A549 treated with CORT108297 at 1 μM for 4 hours (cell line): ENCODE results near the gene ZNF468. TPM values are rescaled to one million over a fixed set of nuclear protein-coding genes. Genes with fewer than 3 reads are reported as not detected.

ENCODE experiments used
- total RNA-seq: library from RNA; stranded (reverse); fragments of 200-300 nt; extraction: Qiagen RNA extraction; gene quantifications from 5 replicates; pipeline ENCODE4 v1.2.3, GENCODE V29; 2022

The ZNF468 gene
- total RNA-seq, result 0.49 to 0.75 TPM (median 0.61 TPM) in 5 replicates

DNA sequence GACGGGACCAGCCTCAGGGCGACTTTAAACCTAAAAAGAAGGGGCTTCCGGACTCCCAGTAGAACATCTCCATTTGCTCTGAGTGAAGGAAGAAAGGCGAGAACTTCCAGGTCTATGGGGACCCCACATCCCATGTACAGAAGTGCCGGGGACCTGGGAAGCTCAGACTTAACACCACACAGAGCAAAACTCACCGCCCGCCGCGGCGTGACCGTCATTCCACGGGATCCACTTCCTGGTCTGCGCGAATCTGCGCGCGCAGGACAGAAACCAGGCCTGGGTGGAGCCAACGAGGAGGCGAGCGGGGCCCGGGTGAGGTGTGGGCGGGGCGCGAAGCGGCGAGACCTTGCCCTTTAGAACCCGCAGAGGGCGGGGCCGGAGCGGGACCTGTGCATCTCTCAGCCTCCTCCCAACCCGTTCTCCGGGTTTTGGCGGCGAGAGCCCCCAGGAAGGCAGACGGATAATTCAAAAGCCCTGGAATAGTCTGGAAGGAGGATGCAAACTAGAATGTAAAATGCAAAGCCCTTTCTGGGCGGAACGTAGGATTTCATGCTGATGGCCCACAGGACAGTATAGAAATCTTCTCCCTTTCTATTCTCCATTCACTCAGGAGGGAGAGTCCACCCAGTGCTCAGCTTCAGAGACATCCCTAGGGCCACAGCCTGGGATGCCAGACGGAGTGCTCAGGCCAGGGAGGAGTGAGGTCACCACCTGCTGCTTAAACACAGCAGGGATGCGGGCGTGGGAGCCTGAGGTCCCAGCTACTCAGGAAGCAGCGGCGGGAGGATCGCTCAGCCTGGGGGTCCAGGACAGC lies at the start of gene ZNF468:
TSS of gene ZNF468 (minus strand) at position 242 of the 814 bp plus-strand sequence. CDS start 3,347 bp downstream, outside the sequence.

DNA sequence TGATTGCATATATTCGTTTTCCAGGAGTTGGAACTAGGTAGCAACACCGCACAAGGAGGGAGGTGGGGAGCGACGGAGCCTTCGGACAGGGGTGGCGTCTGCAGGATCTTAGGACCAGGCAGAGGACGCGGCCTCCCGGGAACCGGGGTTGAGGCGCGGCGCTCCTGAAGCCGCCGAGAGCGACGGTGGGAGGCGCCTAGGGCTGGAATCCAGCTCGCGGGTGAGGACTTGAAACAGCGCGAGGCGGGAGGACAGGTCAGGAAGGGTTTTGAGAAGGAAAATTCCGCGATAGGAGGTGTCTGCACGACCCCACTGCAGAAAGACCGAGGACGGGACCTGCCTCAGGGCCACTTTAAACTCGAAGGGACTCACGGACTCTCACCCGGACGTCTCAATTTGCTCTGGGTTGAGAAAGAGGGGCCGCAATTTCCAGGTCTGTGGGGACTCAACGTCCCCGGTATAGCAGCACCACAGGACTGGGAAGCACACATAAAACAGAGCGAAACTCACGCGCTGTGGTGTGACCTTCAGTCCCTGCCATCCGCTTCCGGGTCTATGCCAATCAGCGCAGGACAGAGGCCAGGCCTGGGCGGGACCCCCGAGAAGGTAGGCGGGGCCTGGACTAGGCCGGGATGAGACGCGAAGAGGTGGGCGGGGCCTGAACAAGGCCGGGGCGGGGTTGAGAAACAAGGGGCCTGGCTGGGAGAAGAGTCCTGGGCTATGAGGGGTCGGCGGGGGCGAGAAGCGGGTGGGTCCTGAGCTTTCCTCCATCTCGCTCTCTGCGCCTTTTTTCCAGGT lies 39.9 kb upstream of the ZNF468 start, which contains the start of gene ZNF320:
TSS of gene ZNF320 (minus strand) at position 498 of the 798 bp plus-strand sequence. CDS start 7,380 bp downstream, outside the sequence.

DNA sequence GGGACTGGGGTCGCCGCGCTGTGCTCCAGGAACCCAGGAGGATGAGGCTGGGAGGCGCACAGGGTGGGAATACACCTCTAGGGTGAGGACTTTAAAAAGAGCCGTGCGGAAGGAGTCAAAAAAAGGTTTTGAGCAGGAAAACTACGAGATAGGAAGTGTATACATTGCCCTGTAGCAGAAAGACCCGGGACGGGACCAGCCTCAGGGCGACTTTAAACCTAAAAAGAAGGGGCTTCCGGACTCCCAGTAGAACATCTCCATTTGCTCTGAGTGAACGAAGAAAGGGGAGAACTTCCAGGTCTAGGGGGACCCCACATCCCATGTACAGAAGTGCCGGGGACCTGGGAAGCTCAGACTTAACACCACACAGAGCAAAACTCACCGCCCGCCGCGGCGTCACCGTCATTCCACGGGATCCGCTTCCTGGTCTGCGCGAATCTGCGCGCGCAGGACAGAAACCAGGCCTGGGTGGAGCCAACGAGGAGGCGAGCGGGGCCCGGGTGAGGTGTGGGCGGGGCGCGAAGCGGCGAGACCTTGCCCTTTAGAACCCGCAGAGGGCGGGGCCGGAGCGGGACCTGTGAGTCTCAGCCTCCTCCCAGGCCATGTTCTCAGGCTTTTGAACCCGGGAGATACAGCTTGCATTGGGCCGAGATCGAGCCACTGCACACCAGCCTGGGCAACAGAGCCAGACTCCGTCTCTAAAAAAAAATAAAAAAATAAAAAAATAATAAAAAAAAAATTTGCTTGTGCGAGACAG lies 36.0 kb downstream of the ZNF468 start, which contains the start of gene ZNF28:
TSS of gene ZNF28 (minus strand) at position 430 of the 757 bp plus-strand sequence. CDS start 3,675 bp downstream, outside the sequence.

Other genes with a start within 250 kb of the ZNF468 start
- 0.06 to 0.18 TPM (median 0.16 TPM) in 5 replicates for gene ZNF83, start 219.3 kb downstream of the ZNF468 start, total RNA-seq
- 2.1 to 5.1 TPM (median 2.5 TPM) in 5 replicates for gene ZNF611, start 122.6 kb downstream of the ZNF468 start, total RNA-seq
- gene ZNF600, start 70.8 kb downstream of the ZNF468 start, total RNA-seq, result 0.14 to 0.26 TPM (median 0.18 TPM) in 5 replicates
- 0.30 to 1.3 TPM (median 1.1 TPM) in 5 replicates for gene ZNF28, start 36.0 kb downstream of the ZNF468 start, total RNA-seq
- not detected in 5 replicates for gene ZNF320, start 40.0 kb upstream of the ZNF468 start, total RNA-seq
- not detected in 5 replicates for gene ZNF888, start 65.8 kb upstream of the ZNF468 start, total RNA-seq
- 0.05 to 0.15 TPM (median 0.06 TPM) in 3 of 5 replicates, not detected in the others for gene ZNF816, start 105.3 kb upstream of the ZNF468 start, total RNA-seq
- 0.05 TPM in 1 of 5 replicates, not detected in the others for gene ERVV-1, start 156.3 kb upstream of the ZNF468 start, total RNA-seq
- gene ERVV-2, start 187.1 kb upstream of the ZNF468 start, total RNA-seq, result not detected in 5 replicates
- 7.6 to 8.9 TPM (median 8.7 TPM) in 5 replicates for gene ZNF160, start 245.8 kb upstream of the ZNF468 start, total RNA-seq